Measurements from ENCODE around the gene MMP24OS.
A peak's percentile ranks its signal among the peaks of the same experiment; 100 is the strongest.

The MMP24OS gene

GRCh38 chr20:35277531-35278395 lies at the start of gene MMP24OS:
MMP24OS (minus strand) TSS chr20:35278122; CDS start chr20:35277929, 193 bp downstream.
- peak; percentile 39 for TF ChIP-seq CTCF (IDR thresholded peaks at IDR 0.05; ENCODE audit: low read depth, low read length, missing control alignments)
- peak; percentile 73 for DNase-seq (ENCODE audit: low read depth)
- peak within 1 kb of the TSS; percentile 93 for H3K4me3 ChIP-seq (ENCODE audit: low read depth, low read length)

- TF ChIP-seq CTCF (IDR thresholded peaks at IDR 0.05; ENCODE audit: low read depth, low read length, missing control alignments): no peak
- H3K4me3 ChIP-seq (ENCODE audit: low read depth, low read length): no peak overlapping the region
- DNase-seq (ENCODE audit: low read depth): no peak
Measured at GRCh38 chr20:35327074-35327976, 49.4 kb upstream of the MMP24OS start.

- TF ChIP-seq CTCF (IDR thresholded peaks at IDR 0.05; ENCODE audit: low read depth, low read length, missing control alignments): no peak
- DNase-seq (ENCODE audit: low read depth): no peak
- no peak overlapping the region for H3K4me3 ChIP-seq (ENCODE audit: low read depth, low read length)
Measured at GRCh38 chr20:35326740-35327073, 48.8 kb upstream of the MMP24OS start.

- TF ChIP-seq CTCF (IDR thresholded peaks at IDR 0.05; ENCODE audit: low read depth, low read length, missing control alignments): no peak
- no peak overlapping the region for H3K4me3 ChIP-seq (ENCODE audit: low read depth, low read length)
- DNase-seq (ENCODE audit: low read depth): no peak
Measured at GRCh38 chr20:35326021-35326739, 48.3 kb upstream of the MMP24OS start.

GRCh38 chr20:35325401-35325800 lies 47.5 kb upstream of the MMP24OS start:
- DNase-seq (ENCODE audit: low read depth): no peak
- TF ChIP-seq CTCF (IDR thresholded peaks at IDR 0.05; ENCODE audit: low read depth, low read length, missing control alignments): no peak
- no peak overlapping the region for H3K4me3 ChIP-seq (ENCODE audit: low read depth, low read length)

- no peak for DNase-seq (ENCODE audit: low read depth)
- H3K4me3 ChIP-seq (ENCODE audit: low read depth, low read length): no peak overlapping the region
- no peak for TF ChIP-seq CTCF (IDR thresholded peaks at IDR 0.05; ENCODE audit: low read depth, low read length, missing control alignments)
Measured at GRCh38 chr20:35320396-35321126, 42.6 kb upstream of the MMP24OS start.
